GM13976 (cell line): ENCODE results near the gene HECTD2.
"Not testable (repeated sequence)": the region's sequence is repeated elsewhere in the genome, so short reads cannot be mapped to it uniquely, and the experiment has no call there.

Experiments used
- DNase-seq: peaks from one replicate; pipeline ENCODE4 v3.0.0; 2012; ENCODE audit warnings: low spot score
- CTCF ChIP-seq: IDR thresholded peaks from 2 replicates; pipeline ENCODE4 v1.5.1; 2012; ENCODE audit warnings: borderline replicate concordance, mild to moderate bottlenecking; ENCODE audit not compliant: insufficient read depth; ENCODE audit errors: extremely low read depth, missing control alignments, control extremely low read depth
- in situ Hi-C: fragments of 300-500 bp; cut with MboI; formaldehyde crosslinking; loops from one replicate; pipeline ENCODE4 v1.12.0; 2022; ENCODE audit warnings: low sequenced_read_pairs, mixed read lengths, inconsistent platforms; ENCODE audit not compliant: unreplicated experiment

HECTD2 gene

GRCh38 chr10:91558473-91558872 lies 148.3 kb downstream of the HECTD2 start:
- TF ChIP-seq CTCF: no peak
- no peak for DNase-seq
- in situ Hi-C loops: no loop called here

- DNase-seq: no peak
- in situ Hi-C loops: no loop called here
- TF ChIP-seq CTCF: no peak
Observed at GRCh38 chr10:91559169-91559568, 149.0 kb downstream of the HECTD2 start.

- no peak for TF ChIP-seq CTCF
- DNase-seq: no peak
- in situ Hi-C loops: no loop called here
Observed at GRCh38 chr10:91559750-91560149, 149.6 kb downstream of the HECTD2 start.

GRCh38 chr10:91560827-91561226 lies 150.7 kb downstream of the HECTD2 start:
- in situ Hi-C loops, DNase-seq: not testable (repeated sequence)

GRCh38 chr10:91562839-91563581 lies 152.9 kb downstream of the HECTD2 start:
- TF ChIP-seq CTCF: no peak
- in situ Hi-C loops: no loop called here
- DNase-seq: no peak

GRCh38 chr10:91564026-91564425 lies 153.9 kb downstream of the HECTD2 start:
- in situ Hi-C loops: no loop called here
- TF ChIP-seq CTCF: no peak
- no peak for DNase-seq
